SIG-M5 (cell line): ENCODE measurements around the gene ITFG1.

Experiments used
- DNase-seq: peaks from one replicate; lab custom pipeline; 2025; lab: John Stamatoyannopoulos, UW

Gene ITFG1

DNA sequence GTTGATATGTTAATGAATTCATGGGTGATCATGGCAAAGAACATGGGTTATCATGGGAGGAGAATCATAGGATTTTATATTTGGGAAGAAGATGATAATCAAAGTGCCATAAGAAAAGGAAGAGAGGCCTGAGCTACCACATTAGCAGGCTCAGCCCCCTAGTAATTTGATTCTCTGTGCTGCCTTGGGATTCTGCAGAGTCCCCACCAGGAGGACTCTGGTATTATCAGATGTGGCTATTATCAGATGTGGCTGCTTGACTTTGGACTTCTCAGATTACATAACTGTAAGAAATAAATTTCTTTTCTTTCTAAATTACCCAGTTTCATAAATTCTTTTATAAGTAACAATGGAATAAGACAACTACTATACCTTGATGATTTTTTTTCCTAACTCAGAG is 137.6 kb downstream of the ITFG1 start:
- DNase-seq, result no peak

DNA sequence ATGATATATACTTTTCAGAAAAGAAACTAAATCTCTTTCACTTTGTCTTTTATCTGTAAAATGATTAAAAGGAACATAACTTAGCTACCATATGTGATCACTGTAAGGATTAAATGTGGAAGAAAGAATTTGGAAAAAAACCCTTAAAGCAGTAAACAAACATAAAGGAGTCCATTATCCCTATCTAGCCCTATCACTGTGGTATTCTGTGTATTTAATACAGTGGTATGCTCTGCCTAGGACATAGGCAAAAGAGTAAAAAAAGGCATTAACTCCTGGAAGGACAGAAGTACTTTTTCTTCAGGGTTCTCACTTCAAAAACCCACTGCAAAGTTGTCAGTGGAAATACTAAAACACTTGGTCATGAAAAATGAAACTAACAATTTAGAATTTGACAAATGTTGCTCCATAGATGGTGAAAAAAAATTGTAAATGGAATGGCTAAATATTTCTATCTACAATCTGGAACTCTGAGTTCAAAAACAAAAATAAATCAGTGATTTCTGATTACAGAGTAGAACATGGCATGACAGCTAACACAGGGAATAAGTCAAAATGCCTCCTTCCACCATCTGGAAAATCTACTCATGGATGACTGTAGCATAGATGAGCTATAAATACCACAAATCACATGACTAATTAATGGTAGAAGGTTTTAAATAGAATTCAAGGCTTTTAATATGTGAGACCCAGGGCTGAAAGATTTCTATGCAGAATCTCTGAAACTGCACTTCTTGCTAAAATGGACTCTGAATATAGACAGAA is 140.1 kb downstream of the ITFG1 start:
- no peak for DNase-seq

DNA sequence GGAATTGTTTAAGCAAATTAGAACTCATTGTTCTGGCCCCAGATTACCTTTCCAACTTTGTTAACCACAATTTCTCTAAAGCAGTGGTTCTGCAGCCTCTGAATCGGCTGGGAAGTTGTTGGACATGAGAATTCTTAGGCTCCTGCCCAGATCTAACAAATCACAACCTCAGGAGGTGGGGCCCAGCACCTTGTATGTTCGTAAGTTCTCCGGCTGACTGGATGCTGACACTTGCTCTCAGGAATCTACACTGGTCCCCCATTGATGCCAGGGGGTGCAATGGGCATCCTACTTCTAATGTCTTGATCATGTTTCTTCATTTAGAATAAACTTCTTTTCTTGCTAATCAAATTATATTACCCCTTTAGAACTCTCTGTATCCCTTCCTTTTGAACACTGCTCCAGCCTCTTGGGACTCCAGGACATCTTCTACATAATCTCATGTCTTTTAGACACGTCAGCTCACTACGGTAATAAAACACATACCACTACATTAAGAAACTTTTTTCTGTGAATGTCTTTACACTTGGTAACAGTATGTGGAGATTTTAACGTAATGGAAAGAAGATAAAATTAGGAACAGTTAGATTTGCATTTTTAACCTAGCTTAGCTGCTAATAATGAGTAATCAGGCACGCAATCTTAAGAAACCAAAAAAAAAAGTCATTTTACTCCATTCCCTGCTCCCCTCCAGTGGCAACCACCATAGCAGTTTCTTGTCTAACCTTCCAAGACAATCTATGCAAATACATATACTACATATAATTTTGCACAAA is 143.2 kb downstream of the ITFG1 start:
- no peak for DNase-seq

DNA sequence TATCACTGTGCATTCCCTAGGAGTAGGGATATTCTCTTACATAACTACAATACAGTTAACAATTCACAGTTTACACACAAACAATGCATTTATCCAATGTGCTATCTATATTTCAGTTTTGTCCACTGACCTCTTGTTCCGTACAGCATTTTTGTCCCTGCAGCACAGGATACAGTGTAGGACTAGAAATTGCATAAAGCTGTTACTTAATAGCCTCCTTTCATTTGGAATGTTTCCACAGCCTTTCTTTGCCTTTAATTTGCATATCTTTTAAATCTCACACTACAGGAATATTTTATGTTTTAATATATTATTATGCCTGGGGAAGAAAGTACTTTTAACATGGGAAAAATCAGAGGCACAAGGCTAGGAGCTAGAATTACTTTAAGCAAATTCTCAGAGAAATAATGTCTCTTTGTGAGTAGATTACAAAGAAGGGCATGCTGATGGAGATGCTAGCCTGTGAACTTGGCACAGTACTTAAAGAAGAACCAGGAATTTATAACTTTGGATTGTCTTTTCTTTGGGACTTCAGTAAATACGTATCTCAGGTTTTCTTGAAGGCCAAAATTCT is 144.3 kb downstream of the ITFG1 start:
- DNase-seq, result no peak

DNA sequence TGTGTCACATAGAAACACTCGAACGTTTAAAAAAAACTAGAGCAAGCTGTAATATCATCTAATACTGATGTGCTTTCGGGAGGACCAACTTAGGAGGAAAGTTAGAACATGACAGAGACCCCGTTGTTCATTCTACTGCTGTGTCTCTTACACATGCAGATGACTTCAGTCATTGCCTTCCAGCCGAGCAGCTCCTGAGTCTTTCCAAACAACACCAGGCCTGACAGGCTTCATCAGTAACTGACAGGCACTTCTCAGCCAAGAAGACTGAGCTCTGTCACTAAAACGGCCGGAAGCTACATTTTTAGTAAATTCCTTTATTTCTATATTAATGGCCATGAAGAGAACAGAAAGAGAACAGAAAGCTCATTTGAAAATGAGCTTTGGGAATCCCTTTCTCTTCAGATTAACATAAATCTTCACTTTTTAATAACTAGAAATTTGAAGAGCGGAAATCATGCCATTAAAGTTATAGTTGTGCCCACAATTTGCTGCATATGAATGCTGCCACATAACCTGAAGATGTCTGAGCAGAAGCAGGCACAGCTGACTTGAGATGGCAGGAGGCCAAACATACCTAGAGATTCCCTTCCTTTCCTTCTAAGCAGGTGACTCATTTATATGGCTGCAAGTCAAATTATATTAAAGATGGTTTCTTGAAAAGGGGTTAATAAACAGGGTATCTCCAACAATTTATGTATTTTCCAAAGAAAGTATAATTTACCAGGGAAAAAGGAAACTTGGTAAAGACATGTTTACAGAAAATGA is 148.9 kb downstream of the ITFG1 start:
- no peak for DNase-seq

DNA sequence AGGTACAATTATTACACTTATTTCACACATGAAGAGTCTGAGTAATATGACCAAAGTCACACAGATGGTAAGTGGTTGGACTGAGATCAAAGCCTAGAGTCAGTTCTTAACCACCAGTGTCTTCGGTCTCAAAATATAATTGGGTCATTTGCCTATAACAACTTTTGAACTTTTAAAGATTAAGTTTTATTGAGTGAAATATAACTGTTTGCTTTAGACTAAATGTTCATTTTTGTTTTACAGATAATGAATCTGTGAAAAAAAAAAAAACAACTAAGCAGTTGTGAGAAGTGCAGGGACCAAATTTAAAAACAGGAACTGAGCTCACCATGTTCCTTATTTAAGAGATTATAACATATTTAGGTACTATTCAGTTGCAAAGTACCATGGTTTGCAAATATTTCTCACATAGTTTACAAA is 150.1 kb downstream of the ITFG1 start:
- DNase-seq, result no peak

DNA sequence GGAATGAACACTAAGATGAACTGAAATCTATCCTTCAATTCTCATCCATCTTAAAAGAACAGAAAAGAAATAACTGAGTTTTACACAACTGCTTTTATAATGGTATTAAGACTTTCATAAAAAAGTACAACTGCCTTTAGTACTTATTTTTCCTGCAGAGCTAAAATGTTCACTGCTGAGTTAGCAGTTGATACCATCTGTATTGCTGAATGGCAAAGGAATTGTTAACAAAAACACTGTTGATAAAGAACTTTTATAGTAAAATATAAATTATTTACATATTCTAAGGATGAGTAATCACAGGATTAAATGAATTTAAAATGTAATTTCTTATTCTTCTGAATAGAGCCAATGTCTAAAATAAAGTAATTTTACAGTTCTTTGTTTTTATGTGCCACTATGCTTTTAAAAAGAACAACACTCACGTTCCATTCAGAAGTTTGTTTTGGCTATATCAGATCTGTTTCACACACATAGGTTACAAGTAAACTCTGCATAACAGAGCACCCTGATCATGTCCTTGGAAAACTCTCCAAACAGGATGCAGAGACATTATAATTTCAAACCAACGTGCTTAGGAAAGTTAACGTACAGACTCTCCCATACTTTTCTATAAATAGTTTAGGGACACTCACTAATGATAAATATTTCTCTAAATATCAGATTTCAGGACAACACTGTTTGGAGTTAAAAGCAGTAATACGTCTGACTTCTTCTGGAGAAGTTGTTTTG is 151.1 kb downstream of the ITFG1 start:
- DNase-seq, result no peak

DNA sequence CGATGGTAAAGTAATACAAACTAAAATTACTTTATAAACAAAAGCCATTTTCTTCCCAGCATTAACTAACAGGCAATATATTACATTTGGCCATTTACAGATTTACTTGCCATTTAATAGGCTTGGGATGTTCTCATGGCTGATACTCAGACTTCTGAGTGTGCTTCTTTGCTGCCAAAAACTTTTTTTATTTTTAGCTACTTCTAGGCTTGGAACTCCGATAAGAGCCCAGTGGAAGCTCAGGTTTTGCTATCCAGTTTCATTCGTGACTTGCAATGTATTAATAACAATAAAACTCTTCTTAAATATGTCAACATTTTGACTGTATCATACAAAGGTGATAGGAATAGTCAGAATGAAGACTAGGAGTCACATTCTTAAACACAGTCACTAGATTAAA is 152.3 kb downstream of the ITFG1 start:
- no peak for DNase-seq

DNA sequence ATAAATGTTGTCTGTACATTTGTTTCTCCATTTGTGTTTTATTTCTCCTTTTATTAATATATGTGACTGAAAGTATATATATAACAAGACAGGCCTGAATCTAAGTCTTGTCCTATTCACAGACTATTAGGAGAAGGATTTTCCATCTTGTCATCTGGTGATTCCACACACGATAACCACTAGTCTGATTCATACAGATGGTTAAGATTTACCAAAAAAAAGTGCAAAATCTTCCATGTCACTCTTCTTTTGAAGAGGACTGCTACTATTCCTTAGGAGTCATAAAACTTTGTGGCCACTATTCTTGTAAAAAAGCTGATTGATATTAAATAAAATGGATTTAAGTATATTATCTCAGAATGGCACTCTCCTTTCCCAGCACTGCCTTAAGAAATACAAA is 156.3 kb downstream of the ITFG1 start:
- DNase-seq, result no peak

DNA sequence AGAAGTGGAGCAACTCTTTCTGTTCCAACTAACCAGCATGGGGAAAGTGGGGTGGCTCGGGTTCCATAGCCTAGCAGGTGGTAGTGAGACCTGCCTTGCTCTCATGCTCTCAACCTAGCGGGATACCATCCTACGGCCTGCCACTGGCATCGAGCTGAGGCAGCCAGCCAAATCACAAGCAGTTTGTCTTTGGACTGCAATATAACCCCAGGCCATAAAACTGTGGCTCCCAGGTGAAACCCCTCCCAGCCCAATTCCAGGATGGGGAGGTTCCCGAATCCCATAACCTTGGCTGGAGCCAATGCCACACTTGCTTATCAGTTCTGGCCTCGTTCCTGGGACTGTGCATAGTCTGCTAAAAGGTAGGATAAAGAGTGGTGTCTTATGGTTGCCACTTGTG is 161.3 kb downstream of the ITFG1 start:
- DNase-seq, result no peak

DNA sequence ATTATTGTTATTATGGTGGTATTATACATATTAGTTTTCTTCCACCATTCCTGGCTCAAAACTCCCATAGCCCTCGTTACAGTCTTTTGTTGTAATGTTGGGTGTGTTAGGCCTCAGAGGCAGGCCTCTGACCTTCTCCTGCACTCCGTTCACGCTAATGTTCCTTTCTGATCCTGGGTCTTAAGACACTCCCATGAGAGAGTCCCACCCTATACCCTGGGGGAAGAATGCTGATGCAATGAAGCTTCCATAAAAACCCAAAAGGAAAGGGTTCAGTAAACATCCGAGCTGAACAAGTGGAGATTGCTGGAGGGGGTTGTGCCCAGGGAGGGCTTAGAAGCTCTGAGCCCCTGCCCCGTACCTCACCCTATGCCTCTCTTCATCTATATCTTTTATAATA is 175.9 kb downstream of the ITFG1 start:
- DNase-seq, result no peak

DNA sequence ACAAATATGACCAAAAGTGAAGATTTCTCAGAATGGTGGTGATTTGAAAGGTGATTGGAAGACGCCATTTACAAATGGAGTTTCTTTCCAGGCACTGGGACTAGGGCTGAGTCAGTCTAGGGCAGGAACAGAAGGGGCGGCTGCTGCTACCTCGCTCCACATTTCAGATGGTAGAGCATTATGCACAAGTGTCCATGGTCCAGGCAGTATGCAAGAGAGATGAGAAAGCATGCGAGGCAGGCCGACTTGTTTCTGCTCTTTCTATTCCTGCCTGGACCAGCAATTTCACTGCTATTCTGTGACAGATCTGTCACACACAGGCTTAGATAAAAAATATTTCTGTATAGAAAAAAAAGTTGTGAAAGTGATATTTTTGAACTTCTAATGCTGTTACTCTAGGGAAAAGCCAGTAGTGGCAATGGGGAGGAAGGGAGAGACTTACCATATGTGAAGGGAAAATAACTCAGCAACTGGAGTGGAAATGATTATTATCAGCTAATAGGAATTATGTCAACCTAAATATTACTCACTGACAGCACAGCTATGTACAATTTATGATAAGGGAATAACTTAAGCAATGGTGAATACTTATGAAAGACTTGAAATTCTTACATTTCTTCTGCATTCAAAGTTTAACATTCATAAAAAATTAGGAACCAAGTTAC is 182.4 kb downstream of the ITFG1 start:
- no peak for DNase-seq

DNA sequence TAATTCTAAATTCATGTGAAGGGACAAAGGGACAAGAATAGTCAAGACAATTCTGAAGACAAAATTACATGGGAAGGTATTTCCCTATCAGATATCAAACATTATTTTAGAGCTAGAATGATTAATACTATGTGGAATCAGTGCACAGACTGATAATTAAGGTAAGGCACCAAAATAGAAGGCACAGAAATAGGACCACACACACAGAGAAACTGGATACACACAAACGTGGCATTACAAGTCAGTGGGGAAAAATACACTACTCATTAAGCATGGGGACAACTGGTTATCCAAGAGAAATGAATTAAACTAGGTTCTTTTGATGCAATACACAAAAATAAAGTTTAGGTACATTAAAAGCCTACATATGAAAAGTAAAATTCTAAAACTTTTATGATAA is 184.3 kb downstream of the ITFG1 start:
- no peak for DNase-seq

DNA sequence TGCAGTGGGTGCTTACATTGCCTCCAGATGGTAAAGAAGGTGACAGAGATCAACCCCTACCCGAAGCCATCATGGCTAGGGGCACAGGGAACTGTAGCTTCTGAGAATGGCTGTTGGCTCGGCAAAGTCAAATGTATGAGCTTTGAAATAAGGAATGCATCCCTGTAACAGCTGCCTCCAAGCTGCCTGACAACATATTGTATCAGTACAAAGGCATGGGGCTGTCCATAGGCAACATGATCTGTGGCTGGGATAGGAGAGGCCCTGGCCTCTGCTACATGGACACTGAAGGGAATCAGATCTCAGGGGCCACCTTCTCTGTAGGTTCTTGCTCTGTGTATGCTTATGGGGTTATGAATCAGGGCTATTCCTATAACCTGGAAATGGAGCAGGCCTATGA is 197.9 kb downstream of the ITFG1 start:
- DNase-seq, result no peak

DNA sequence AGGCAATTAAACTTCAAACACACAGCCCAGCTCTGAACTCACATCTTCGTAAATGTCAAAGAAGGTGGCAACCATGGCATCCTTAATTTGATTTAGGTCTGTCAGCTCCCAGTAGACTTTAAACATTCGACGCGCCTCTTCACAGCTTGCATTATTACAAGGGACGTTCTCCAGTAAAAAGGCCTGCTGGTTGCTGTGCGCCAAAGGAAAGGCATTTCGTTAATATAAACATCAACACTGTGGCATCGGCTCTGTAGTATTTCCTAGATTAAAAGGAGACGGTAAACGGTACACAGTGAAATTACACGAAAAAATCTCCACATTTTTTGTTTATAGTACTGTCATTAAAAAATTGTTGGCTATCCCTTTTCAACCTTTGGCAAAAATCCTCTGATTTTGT is 200.4 kb downstream of the ITFG1 start:
- DNase-seq, result no peak

DNA sequence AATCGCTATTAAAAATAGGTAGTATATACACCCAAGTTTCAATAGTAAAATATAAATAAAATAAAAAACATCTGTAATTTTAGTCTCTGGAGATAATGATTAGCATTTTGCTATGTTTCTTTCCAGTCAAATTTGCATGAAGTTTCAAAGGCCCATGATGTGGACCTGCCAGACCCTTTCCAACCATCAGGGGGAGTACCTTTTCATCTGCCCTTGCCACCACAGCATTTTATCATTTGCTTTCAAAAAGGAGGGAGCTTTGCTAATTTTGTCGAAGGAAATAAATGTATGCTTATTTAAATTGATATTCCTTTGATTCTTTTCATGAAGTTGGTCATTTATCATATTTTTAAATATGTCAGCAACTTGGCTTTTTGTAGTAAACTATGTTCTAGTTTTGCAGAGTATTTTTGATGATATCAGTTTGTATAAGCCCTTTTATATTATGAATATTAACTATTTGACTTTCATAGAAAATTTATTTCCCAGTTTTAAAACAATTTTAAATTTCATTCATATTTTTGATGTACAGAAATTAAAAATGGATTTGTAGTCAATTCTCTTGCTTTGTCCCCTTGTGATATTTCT is 201.9 kb downstream of the ITFG1 start:
- DNase-seq, result no peak

DNA sequence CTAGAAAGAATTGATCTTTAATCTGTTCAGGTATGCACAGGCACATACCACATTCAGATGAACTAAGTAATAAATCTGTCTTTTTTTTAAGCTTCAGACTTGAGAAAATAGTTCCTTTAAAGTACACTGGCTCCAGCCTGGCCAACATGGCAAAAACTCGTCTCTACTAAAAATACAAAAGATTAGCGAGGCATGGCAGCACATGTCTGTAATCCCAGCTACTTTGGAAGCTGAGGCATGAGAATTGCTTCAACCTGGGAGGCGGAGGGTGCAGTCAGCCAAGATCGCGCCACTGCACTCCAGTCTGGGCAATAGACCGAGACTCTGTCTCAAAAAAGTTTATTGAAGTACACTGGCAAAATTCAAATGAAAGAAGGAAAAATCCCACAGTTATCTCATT is 206.1 kb downstream of the ITFG1 start:
- DNase-seq, result no peak

DNA sequence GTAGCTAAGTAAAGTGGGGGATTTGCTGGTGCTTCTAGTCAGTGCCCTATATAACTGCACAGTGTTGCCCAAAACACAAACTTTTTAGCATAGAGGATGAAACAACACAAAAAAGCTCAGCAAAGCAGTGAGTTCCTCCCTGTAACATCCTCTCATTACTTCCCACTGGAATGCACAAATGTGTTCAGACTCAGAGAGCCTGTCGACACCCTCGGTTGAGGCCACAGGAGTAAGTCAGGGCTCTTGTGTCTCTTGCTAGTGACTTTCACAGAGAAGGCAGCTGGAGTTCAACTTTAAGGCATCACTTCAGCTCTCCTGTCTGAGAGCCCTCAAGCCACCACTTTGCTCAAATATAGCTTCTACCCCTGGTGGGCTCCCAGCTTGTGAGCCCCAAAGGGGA is 209.9 kb downstream of the ITFG1 start:
- DNase-seq, result no peak

DNA sequence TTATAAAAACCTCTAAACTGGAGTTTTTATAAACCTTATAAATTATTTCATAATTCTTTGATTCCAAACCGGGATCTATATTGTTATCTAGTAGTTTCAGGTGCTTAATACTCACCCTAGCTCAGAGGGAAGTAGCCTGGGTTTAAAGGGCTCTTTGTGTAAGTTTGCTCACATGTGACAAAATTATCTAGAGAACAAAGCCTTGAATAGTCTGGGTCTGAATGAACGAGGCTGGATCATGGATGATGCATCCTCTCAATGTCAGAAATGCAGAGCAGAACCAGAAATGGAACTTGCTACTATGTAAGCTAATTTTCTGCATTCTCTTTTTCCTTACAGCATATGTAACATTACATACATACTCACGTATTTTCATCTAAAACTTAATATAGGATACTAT is 213.2 kb downstream of the ITFG1 start:
- DNase-seq, result no peak

DNA sequence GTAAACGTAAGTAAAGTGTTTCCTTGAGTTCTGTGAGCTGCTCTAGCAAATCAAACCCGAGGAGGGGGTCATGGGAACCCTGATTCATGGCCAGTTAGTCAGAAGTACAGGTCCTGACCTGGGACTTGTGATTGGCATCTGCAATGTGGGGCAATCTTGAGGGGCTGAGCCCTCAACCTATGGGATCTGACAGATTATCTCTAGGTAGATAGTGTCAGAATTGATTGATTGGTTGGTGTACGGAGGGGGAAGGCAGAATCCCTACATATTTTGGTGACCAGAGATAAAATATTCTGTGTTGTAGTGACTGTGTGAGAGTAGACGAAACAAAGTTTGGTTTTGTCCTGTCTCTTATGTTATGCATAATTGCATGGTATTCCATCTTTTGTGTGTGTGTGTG is 216.7 kb downstream of the ITFG1 start:
- no peak for DNase-seq

DNA sequence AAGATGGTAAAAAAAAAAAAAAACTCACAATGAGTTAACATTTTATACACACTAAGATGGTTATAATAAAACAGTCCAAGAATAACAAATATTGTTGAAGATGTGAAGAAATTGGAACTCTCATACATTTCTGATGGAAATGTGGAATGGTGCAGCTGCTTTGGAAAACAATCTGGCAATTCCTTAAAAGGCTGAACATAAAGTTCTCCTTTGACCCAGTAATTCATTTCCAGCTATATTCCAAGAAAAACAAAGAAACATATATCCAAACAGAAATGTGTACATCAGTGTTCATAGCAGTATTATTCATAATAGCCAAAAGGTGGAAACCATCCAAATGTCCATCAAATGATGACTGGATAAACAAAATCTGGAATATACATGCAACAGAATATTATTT is 219.8 kb downstream of the ITFG1 start:
- DNase-seq, result no peak
